Fibroblast of upper back skin (primary cell): ENCODE results near the gene ELOVL1.

Experiments
- DNase-seq: peaks from one replicate; pipeline ENCODE4 v3.0.0-alpha.2; 2013

Gene ELOVL1

DNA sequence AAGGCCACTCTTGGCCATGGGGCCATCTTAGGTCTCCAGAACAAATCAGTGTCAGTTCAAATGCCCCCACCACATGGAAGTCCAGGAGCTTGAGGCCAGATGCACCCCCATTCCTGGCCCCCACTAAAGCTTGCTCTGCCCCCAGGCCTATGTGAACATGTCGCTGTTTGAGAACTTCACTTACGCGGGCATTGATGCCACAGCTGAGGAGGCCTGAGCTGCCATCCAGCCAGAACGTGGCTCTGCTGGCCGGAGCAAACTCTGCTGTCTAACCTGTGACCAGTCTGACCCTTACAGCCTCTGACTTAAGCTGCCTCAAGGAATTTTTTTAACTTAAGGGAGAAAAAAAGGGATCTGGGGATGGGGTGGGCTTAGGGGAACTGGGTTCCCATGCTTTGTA is 45.3 kb downstream of the ELOVL1 start:
- DNase-seq, result no peak

DNA sequence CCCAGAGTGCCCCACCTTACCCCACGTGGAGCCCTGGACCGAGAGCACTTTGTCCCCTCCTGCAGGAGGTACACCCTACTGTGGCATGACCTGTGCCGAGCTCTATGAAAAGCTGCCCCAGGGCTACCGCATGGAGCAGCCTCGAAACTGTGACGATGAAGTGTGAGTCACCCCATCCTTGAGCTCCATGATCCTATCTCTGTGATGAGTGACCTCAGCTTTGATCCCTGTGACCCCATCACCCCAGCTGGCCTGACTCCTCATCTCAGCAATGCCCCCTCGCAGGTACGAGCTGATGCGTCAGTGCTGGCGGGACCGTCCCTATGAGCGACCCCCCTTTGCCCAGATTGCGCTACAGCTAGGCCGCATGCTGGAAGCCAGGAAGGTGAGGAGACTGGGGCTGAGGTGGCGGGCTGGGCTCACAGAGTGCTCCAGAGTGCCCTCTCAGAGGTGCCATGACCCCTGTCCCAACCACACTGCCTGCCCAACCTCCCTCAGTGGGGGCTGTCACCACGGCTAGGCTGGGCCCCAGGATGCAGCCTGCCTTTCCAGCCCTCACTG is 46.4 kb downstream of the ELOVL1 start:
- DNase-seq, result no peak

DNA sequence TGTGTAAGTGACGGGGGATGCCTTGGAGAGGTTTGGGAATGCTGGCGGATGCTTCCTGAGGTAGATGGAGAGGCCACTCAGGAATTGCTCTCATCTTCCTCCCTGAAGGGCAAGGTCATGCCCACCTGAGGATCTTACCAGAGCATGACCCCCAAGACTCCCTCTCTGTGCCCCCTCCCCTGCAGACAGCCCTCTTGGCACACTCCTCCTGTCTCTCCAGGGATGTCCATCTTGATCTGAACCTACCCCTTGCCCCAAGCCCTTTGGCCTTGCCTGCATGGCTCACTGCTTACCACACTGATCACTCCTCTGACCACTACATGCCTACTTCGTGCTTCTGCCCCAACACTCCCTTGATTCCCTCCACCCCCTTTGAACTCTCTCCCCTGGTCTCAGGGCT is 48.0 kb downstream of the ELOVL1 start:
- no peak for DNase-seq

DNA sequence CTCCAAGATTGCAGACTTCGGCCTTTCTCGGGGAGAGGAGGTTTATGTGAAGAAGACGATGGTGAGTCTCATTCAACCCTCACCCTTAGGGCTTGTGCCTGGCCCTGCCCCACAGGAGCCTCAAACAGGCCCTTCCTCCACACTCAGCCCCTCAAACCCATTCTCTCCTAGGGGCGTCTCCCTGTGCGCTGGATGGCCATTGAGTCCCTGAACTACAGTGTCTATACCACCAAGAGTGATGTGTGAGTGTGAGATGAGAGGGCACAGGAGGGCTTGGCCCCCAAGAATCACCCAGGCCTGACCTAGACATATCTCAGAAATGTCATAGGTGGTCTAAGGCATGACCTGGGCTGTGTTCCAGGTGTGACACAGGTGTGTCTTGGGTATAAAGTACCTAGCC is 48.5 kb downstream of the ELOVL1 start:
- DNase-seq, result no peak

DNA sequence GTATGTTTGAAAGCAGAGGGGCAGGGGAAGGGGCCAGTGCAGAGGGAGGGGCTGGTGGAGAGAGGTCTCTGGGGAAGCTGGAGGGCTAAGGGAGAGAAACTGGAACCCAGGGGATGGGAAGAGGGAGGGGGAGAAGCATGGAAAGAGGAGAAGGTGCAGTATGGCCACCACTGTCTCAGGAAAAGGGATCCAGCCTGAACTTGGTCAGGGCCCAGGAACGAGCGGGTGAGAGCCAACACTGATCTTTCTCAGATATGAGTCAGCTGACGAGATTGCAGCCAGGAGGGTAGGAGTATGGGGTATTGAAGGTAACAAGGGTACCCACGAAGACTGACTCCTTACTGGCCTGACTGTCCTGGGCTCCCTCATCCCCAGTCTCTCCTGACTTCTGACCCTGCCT is 49.0 kb downstream of the ELOVL1 start:
- no peak for DNase-seq

DNA sequence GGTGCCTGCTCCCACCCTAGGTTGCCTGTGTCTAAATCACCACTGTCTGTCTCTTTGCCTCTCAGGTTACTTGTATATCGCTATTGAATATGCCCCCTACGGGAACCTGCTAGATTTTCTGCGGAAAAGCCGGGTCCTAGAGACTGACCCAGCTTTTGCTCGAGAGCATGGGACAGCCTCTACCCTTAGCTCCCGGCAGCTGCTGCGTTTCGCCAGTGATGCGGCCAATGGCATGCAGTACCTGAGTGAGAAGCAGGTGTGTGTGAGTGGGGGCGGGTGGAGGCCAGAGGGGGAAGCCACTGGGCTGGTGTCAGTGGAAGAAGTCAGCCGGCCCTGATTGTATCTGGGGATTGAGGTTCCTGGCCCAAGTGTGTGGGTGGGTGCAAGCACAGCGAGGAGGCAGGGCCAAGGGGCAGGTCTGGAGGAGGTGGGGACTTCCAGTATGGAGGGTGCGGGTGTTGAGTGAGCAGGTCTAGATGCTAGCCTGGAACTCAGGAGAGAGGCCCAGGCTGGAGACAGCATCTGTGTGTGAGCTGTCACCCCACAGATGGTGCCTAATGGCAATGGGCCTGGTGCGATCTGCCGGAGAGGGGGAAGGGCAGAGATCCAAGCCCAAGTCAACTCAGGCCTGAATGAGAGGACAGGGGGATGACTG is 49.9 kb downstream of the ELOVL1 start:
- peak; percentile 19 for DNase-seq

DNA sequence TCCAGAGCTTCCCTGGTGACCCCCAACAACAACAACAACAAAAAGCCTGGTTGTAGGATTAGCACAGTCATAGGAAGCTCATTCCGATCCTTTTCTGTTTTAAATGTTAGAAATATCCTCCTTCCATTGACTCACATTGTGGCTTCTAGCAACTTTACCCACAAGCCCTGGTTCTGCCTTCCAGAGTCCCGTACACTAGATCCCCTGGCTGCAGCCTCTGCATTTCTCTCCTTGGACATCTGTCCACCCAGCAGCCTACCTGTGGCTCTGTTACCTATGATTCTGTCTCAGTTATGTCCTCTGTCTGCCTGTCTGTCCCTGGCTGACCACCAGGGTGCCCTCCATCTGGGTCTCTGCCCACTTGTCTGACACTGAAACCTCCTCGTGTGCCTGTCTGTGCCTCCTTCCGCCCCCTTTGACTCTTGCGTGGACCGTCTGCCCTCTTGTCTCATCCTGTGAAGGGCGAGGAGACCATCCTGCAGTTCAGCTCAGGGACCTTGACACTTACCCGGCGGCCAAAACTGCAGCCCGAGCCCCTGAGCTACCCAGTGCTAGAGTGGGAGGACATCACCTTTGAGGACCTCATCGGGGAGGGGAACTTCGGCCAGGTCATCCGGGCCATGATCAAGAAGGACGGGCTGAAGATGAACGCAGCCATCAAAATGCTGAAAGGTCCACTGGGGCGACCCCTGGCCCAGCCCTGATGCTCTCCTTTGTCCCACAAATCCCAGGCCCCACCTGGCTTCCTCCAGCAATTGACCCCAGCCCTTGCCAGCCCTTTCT is 50.9 kb downstream of the ELOVL1 start:
- no peak for DNase-seq

DNA sequence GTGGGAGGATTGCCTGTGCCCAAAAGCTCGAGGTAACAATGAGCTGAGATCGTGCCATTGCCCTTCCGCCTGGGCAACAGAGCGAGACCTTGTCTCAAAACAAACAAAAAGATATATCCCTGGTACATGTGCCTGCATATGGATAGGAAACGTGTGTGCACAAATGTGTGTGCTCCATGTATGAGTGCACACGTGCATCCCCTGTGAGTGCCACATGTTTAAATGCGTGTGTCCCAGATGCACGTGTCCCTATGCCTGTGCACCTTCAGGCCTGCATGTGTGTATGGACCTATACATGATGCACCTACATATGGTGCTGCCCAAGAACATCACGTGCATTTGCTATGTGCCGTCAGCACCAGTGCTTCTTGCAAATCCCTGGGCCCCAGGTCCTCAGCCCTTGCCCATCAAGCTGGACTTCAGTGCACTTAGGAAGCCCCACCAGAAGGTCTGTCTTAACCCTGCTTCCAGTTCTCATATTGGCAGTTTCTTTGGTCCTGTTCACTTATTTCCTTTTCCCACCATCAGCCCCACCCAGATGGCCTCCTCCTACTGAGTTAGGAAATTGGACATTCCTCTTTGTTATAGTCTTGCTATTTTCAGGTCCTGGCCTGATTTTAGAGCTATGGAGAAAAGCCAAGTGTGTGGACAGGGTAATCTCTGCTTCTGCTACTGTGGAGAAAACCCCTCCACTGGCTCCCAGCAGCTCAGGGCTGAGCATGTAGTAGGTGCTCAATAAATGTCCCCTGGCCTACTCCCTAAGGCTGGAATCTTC is 51.7 kb downstream of the ELOVL1 start:
- no peak for DNase-seq

DNA sequence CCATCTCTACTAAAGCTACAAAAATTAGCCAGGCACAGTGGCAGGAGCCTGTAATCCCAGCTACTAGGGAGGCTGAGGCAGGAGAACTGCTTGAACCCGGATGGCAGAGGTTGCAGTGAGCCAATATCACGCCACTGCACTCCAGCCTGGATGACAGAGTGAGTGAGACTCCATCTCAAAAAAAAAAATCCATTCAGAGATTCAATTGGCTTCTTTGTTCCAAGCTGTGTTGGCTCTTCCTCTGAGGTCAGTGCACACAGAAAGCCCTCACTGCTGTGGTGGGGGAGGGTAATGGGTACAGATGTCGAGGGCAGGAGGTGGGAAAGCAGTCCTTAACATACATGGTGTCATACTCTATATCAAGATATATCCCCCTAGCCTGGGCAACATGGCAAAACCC is 52.3 kb downstream of the ELOVL1 start:
- no peak for DNase-seq

DNA sequence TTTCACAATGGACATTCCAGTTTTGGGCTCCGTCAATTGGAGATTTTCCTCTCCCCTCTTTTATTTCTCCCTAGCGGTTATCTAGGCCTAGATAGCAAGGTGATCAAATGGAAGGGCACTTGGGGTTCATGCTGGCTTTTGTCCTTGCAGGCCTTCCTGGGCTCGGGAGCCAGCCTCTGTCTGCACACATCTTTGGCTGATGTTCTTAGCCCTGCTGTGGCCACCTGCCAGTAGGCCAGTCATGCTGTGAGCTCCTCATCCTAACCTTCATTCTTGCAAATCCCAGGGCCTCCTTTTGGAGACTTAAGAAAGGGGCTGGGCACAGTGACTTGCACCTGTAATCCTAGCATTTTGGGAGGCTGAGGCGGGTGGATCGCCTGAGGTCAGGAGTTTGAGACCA is 53.6 kb downstream of the ELOVL1 start:
- DNase-seq, result no peak

DNA sequence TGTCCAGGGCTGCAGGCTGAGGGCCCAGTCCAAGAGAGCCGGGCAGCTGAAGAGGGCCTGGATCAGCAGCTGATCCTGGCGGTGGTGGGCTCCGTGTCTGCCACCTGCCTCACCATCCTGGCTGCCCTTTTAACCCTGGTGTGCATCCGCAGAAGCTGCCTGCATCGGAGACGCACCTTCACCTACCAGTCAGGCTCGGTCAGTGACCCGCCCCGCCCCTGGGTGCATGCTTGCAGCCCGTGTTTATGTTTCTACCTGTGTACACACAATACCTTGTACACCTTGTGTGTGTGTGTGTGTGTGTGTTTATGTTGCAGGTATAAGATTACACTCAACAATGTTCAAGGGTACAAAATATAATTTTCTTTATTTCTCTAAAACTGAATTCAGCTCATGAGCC is 54.0 kb downstream of the ELOVL1 start:
- DNase-seq, result no peak
